Measurements from ENCODE around the gene NEK8. TPM values are rescaled to one million over a fixed set of nuclear protein-coding genes. Genes with fewer than 3 reads are reported as not detected.
A peak's percentile ranks its signal among the peaks of the same experiment; 100 is the strongest.

The NEK8 gene
- 12.2 and 17.0 TPM in 2 replicates for total RNA-seq (2014; rRNA removed; shearing (Covaris generic))
- total RNA-seq (2022) = 14.0 and 15.1 TPM in 2 replicates
- Bru-seq, nascent RNA = percentile 58 among the genes with signal in this experiment
- BruChase-seq, experiment 1, labeled RNA remaining after a 6-hour chase = percentile 55 among the genes with signal in this experiment
- BruChase-seq, experiment 2, labeled RNA remaining after a 2-hour chase = percentile 57 among the genes with signal in this experiment
- long read RNA-seq, transcript NEK8-201 (15 exons, 3,581 nt) = major isoform, 6 of 51 reads
- long read RNA-seq, partial matches to known transcripts = 27 of 51 reads
- long read RNA-seq, other reads (novel, unspliced or antisense) = 17 of 51 reads

DNA sequence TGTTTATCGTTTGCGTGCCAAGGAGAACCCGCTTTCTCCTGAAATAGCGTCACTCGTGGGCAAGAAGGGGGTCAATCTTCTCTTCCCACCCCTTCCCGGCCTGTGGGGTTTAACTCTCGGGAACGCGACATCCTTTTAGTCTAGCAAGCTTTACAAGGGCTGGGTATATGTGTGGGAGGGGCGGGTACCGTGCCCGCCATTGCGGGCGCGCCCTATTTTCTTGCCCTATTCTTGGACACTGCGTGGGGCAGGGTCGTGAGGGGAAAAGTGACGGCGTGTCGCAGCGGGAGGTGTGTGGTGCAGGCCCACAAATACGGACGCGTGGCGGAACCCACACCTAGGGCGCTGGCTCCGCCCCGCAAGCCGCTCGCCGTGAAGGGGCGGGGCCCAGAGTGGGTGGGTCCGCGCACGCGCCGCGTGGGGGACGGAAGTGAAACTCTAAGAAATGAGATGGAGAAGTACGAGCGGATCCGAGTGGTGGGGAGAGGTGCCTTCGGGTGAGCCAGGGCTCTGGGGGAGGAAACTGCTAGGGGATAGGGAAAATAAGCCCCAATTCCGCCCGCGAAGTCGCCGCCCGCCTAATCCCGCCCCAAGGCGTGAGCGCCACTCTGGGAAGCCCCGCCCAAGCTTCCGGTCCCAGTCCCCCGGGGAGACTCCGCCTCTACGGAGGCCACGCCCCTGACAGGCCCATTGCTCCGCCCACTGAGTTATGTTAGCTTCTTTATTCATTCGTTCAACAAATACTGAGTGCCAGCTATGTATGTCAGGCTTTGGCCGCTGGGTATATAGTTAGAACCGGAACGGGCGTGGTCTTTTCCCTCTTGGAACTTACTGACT lies at the start of gene NEK8:
Gene NEK8 (plus strand): TSS at position 425 of the 837 bp plus-strand sequence. CDS start 26 bp downstream, at position 451.
- ChIA-PET POLR2A (interaction anchor here (0.6 to 4.1 kb wide), 10 partner anchors 9 to 412 kb away, joined by 3 to 56 read pairs (median 6); partner anchors contain the start of gene RPL23A), CTCF (ENCODE audit: unreplicated experiment) (interaction anchor here (0.6 to 3.5 kb wide), 7 partner anchors 9 to 183 kb away, joined by 3 to 27 read pairs (median 9); partner anchors contain the start of gene RPL23A)
- peak within 1 kb of the TSS; percentile 94 for H3K27ac ChIP-seq (ENCODE audit: low read depth, low read length, poor library complexity, severe bottlenecking)
- no TSS peak for BruUV-seq (replicated peaks)
- DNase-seq (ENCODE audit: low spot score) = peak; percentile 95
- no peaks in the 10 kb centered on the region for H4K20me1 ChIP-seq (ENCODE audit: insufficient read depth, low read length)
- H3K36me3 ChIP-seq (ENCODE audit: insufficient read depth, low read length) = peaks cover 23% of the 10 kb centered on the region
- no peaks in the 10 kb centered on the region for H3K9me3 ChIP-seq (ENCODE audit: low read length)
- peak within 1 kb of the TSS; percentile 96 for H3K4me2 ChIP-seq (ENCODE audit: low read length)
- peak within 1 kb of the TSS; percentile 63 for H2AFZ ChIP-seq (ENCODE audit: low read length)
- intact Hi-C loops (cut with micrococcal nuclease; ENCODE audit: unreplicated experiment) = loop anchor here (1.0 to 5.0 kb wide), 5 partner anchors 10 to 175 kb away; partner anchors contain the start of gene DHRS13
- H3K9me2 ChIP-seq (ENCODE audit: insufficient read depth, low read length) = no peaks in the 10 kb centered on the region
- H3K4me3 ChIP-seq (ENCODE audit: low read depth, low read length, poor library complexity, severe bottlenecking) = peak within 1 kb of the TSS; percentile 69
- H3K4me1 ChIP-seq (ENCODE audit: insufficient read depth, low read length, poor library complexity, severe bottlenecking) = peaks cover 63% of the 10 kb centered on the region
- no peaks in the 10 kb centered on the region; the same call in 1 of the 2 replicates for H3K79me2 ChIP-seq (ENCODE audit: insufficient read depth, low read depth, low read length)
- no peak for TF ChIP-seq EZH2phosphoT487 (IDR thresholded peaks at IDR 0.05; ENCODE audit: borderline replicate concordance, low read depth, low read length)
- TF ChIP-seq, protein P1, sequence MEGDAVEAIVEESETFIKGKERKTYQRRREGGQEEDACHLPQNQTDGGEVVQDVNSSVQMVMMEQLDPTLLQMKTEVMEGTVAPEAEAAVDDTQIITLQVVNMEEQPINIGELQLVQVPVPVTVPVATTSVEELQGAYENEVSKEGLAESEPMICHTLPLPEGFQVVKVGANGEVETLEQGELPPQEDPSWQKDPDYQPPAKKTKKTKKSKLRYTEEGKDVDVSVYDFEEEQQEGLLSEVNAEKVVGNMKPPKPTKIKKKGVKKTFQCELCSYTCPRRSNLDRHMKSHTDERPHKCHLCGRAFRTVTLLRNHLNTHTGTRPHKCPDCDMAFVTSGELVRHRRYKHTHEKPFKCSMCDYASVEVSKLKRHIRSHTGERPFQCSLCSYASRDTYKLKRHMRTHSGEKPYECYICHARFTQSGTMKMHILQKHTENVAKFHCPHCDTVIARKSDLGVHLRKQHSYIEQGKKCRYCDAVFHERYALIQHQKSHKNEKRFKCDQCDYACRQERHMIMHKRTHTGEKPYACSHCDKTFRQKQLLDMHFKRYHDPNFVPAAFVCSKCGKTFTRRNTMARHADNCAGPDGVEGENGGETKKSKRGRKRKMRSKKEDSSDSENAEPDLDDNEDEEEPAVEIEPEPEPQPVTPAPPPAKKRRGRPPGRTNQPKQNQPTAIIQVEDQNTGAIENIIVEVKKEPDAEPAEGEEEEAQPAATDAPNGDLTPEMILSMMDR (conservative IDR thresholded peaks at IDR 0.05; ENCODE audit: low read length) = no peak

- ChIA-PET POLR2A (no interaction called here), CTCF (ENCODE audit: unreplicated experiment) (no interaction called here)
- Histone ChIP-seq H2AFZ (ENCODE audit: low read length) (no peak overlapping the region), H3K4me1 (ENCODE audit: insufficient read depth, low read length, poor library complexity, severe bottlenecking) (no peaks in the 10 kb centered on the region), H3K4me3 (ENCODE audit: low read depth, low read length, poor library complexity, severe bottlenecking) (no peak overlapping the region), H4K20me1 (ENCODE audit: insufficient read depth, low read length) (no peaks in the 10 kb centered on the region), H3K9me2 (ENCODE audit: insufficient read depth, low read length) (no peaks in the 10 kb centered on the region), H3K9me3 (ENCODE audit: low read length) (no peaks in the 10 kb centered on the region), H3K36me3 (ENCODE audit: insufficient read depth, low read length) (peaks cover 91% of the 10 kb centered on the region), H3K27ac (ENCODE audit: low read depth, low read length, poor library complexity, severe bottlenecking) (no peak overlapping the region), H3K79me2 (ENCODE audit: insufficient read depth, low read depth, low read length) (no peaks in the 10 kb centered on the region), H3K4me2 (ENCODE audit: low read length) (no peak overlapping the region)
- no peak for DNase-seq (ENCODE audit: low spot score)
- no TSS peak for BruUV-seq (replicated peaks)
- no peak for TF ChIP-seq EZH2phosphoT487 (IDR thresholded peaks at IDR 0.05; ENCODE audit: borderline replicate concordance, low read depth, low read length)
- intact Hi-C loops (cut with micrococcal nuclease; ENCODE audit: unreplicated experiment) = loop anchor here (10.0 kb wide), 1 partner anchor 58 kb away; no protein-coding TSS in a partner anchor
These were observed 45.9 kb upstream of the NEK8 start for GRCh38 chr17:28682655-28683054.

- POLR2A ChIA-PET = no interaction called here
These were observed 43.6 kb upstream of the NEK8 start for GRCh38 chr17:28684963-28685362.

More at GRCh38 chr17:28684963-28685362, 43.6 kb upstream of the NEK8 start:
- no peak for DNase-seq (ENCODE audit: low spot score)
- intact Hi-C loops (cut with micrococcal nuclease; ENCODE audit: unreplicated experiment) = loop anchor here (10.0 kb wide), 1 partner anchor 60 kb away; no protein-coding TSS in a partner anchor
- BruUV-seq (replicated peaks) = no TSS peak
- Histone ChIP-seq H3K79me2 (ENCODE audit: insufficient read depth, low read depth, low read length) (no peaks in the 10 kb centered on the region), H3K27ac (ENCODE audit: low read depth, low read length, poor library complexity, severe bottlenecking) (no peak overlapping the region), H3K9me3 (ENCODE audit: low read length) (no peaks in the 10 kb centered on the region), H3K4me3 (ENCODE audit: low read depth, low read length, poor library complexity, severe bottlenecking) (no peak overlapping the region), H3K36me3 (ENCODE audit: insufficient read depth, low read length) (peaks cover 96% of the 10 kb centered on the region), H3K9me2 (ENCODE audit: insufficient read depth, low read length) (no peaks in the 10 kb centered on the region), H3K4me2 (ENCODE audit: low read length) (no peak overlapping the region), H3K4me1 (ENCODE audit: insufficient read depth, low read length, poor library complexity, severe bottlenecking) (no peaks in the 10 kb centered on the region), H2AFZ (ENCODE audit: low read length) (no peak overlapping the region), H4K20me1 (ENCODE audit: insufficient read depth, low read length) (no peaks in the 10 kb centered on the region)
- CTCF ChIA-PET (ENCODE audit: unreplicated experiment) = no interaction called here
- no peak for TF ChIP-seq EZH2phosphoT487 (IDR thresholded peaks at IDR 0.05; ENCODE audit: borderline replicate concordance, low read depth, low read length)
- TF ChIP-seq, protein P1 (conservative IDR thresholded peaks at IDR 0.05; ENCODE audit: low read length) = no peak
